ENCODE measurements around the gene FSTL1.

- TF ChIP-seq CTCF (IDR thresholded peaks at IDR 0.05) (no peak), POLR2A (IDR thresholded peaks at IDR 0.05) (no peak)
These were observed 69.3 kb downstream of the FSTL1 start for GRCh38 chr3:120381503-120381902.

All from uterus (tissue), 2 donors.